NCI-H82 treated with DMSO at 0.1 percent for 48 hours (cell line): ENCODE results near the gene UVRAG.

Experiments used
- DNase-seq: peaks from one replicate; lab custom pipeline; 2025; ENCODE audit not compliant: unreplicated experiment; lab: John Stamatoyannopoulos, UW

Gene UVRAG

GRCh38 chr11:76179147-76179546, 364.1 kb downstream of the UVRAG start:
- DNase-seq, result no peak

- DNase-seq, result no peak
Measured at GRCh38 chr11:76181371-76181770, 366.4 kb downstream of the UVRAG start.

DNA sequence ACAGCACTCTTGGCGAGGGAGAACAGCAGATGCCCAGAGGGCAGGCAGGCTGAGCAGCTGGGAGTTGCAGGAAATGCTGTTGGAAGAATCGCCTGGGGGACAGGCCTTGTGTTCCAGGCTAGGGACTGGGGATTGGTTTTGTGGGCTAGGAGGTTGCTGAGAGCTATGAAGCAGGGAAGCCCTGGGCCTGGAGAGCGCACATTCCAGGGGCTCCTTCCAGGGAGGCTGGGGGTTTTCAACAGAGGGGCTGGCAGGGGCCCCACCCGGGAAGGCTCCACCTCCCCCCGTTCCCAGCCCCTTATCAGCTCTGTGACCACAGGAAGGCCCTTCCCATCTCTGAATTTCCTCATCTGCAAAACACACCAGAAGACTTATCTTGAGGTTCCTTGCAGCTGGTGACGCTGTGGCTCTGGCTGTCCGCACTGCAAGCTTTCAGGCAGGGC, 369.6 kb downstream of the UVRAG start:
- DNase-seq, result no peak

- no peak for DNase-seq
Measured at GRCh38 chr11:76185511-76185910, 370.5 kb downstream of the UVRAG start.

- no peak for DNase-seq
Measured at GRCh38 chr11:76185931-76186401, 371.0 kb downstream of the UVRAG start.

DNA sequence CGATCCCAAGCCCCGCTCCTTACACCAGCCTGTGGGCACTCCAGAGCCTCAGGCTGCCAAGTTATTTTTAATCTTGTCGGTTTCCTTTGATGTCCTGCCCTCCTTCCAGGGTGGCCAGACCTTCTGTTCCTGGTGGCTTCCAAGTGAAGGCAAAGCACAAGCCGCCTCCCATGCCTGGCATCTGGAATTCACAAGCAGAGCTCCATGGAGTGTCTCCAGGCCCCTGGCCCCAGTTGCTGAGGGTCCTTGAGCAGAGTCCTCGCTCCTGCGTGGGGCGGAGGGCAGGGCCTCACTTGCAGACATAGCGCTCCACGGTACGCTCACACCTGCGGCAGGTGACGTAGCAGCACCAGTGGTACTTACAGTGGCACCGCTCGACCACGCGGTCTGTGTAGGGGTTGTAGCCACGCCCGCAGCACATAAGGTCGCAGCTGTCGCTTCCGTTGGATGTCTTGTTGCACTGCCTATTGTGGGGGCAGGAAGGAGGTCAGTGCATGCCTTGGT, 371.8 kb downstream of the UVRAG start:
- no peak for DNase-seq

DNA sequence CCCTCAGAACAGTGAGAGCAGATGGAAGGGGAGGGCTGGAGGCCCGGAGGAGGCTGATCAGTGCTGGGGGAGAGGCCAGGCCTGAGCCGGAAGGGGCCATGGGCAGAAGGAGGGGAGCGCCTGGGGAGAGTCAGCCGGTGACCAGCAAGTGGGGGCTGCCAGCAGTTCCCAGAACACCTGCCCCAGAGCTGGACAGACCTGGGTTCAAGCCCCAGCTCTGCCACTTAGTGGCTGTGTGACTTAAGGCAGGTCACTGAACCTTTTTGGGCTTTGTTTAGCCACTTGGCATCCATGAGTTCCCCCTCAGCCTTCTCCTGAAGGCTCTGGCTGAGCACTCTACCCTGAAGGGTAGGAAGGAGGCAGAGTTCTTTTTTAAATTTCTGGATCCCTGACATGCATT, 373.9 kb downstream of the UVRAG start:
- DNase-seq, result no peak

DNA sequence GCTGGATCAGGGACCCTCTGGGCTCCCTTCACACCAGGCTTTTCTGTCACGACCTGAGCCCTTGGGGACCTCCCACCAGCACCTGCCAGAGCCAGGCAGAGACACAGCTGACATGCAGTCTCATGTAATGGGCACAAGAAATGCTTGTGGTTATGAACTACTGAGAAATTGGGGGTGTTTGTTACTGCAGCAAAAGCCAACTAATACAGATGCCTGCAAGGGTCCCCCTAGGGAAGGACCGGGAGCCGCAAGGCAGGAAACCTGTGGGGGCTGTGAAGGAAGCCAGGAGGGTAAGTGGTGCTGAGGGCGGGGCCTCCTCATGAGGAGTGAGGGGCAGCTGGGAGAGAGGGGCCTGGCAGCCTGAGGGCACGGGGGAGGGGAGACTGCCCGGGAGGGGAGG, 374.7 kb downstream of the UVRAG start:
- DNase-seq, result no peak

GRCh38 chr11:76190376-76190775, 375.4 kb downstream of the UVRAG start:
- no peak for DNase-seq
